Measurements from ENCODE around the gene STYXL2. TPM values are rescaled to one million over a fixed set of nuclear protein-coding genes. Genes with fewer than 3 reads are reported as not detected.

Gene STYXL2
- total RNA-seq, 4 donors from 2014 or later = 0.16 to 1.4 (median 0.22) TPM; not detected in 1

GRCh38 chr1:167088746-167089417 lies 5.0 kb upstream of the STYXL2 start:
- TF ChIP-seq, protein P1, sequence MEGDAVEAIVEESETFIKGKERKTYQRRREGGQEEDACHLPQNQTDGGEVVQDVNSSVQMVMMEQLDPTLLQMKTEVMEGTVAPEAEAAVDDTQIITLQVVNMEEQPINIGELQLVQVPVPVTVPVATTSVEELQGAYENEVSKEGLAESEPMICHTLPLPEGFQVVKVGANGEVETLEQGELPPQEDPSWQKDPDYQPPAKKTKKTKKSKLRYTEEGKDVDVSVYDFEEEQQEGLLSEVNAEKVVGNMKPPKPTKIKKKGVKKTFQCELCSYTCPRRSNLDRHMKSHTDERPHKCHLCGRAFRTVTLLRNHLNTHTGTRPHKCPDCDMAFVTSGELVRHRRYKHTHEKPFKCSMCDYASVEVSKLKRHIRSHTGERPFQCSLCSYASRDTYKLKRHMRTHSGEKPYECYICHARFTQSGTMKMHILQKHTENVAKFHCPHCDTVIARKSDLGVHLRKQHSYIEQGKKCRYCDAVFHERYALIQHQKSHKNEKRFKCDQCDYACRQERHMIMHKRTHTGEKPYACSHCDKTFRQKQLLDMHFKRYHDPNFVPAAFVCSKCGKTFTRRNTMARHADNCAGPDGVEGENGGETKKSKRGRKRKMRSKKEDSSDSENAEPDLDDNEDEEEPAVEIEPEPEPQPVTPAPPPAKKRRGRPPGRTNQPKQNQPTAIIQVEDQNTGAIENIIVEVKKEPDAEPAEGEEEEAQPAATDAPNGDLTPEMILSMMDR (IDR thresholded peaks at IDR 0.05; ENCODE audit: low read depth) = no peak

GRCh38 chr1:167089939-167090313 lies 3.9 kb upstream of the STYXL2 start:
- TF ChIP-seq, protein P1 (IDR thresholded peaks at IDR 0.05; ENCODE audit: low read depth) = no peak

DNA sequence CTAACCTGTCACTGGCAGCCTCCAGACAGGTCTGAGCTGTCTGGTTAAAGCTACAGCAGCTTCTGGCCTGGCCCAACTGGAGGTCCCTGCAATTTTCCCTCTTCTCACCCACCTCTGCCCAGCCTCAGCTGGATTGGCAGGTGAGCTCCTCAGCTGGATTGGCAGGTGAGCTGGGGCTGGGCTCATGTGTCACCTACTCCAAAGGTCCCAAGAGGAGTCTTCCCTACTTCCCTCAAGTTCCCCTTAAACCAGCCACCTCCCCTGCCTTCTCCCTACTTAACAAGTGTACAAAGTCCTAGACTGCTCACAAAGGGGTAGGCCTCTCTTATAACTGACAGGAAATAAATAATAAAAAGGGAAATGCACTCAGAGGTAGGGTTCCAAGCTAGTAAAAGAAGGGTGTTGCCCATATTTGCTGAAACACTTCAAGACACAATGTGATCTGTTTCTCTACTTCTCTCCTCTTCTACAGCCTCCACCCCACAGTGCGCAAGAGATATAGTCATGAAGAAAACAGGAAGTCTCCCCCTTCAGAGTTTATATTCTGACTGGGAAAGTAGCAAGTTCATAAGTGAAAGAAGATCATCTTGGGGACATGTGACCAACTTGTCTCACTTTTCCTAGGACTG lies 3.4 kb upstream of the STYXL2 start, which contains the start of gene GPA33:
Gene GPA33 (minus strand): TSS at position 64 of the 629 bp plus-strand sequence. CDS start 90 bp downstream, outside the sequence.
- TF ChIP-seq, protein P1 (IDR thresholded peaks at IDR 0.05; ENCODE audit: low read depth) = no peak

DNA sequence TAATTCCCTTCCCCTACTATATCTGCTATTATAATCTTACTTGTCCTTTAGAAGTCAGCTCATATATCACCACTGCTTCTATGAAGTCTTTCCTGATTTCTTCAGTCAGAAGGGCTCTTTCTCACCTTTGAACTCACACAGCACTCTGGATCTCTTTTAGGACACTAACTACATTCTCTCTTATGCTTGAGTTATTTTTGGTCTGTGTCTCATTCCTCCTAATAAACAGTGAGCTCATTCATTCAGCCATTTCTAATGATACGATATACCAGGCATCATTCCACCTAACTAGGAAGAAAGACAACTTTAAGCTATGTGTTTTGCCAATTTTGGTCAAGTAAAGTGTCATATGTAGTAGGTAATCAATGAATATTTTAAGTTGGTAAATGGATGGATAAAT lies 1.2 kb upstream of the STYXL2 start:
- TF ChIP-seq, protein P1 (IDR thresholded peaks at IDR 0.05; ENCODE audit: low read depth) = no peak

GRCh38 chr1:167094690-167095089 lies 815 bp downstream of the STYXL2 start:
- TF ChIP-seq, protein P1 (IDR thresholded peaks at IDR 0.05; ENCODE audit: low read depth) = no peak

- TF ChIP-seq, protein P1 (IDR thresholded peaks at IDR 0.05; ENCODE audit: low read depth) = no peak
These were observed 1.5 kb downstream of the STYXL2 start for GRCh38 chr1:167095368-167095767.

DNA sequence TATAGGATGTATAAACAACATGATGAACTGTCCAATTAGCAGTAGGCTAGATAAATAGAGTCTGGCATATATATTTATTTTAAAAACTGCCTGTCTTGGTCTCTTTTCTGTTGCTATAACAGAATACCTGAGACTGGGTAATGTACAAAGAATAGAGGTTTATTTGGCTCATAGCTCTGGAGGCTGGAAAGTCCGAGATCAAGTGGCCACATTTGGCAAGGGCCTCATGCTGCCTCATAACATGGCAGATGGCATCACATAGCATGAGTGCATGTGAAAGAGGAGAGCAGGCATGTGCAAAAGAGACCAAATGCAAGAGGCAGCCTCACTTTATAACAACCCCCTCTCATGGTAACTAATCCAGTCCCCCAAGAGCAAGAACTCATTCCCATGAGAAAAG lies 6.0 kb downstream of the STYXL2 start:
- TF ChIP-seq, protein P1 (IDR thresholded peaks at IDR 0.05; ENCODE audit: low read depth) = no peak
